Omental fat pad (tissue), 4 donors: ENCODE measurements around the gene VWF. TPM values are rescaled to one million over a fixed set of nuclear protein-coding genes. Genes with fewer than 3 reads are reported as not detected.

Source experiments
- ATAC-seq: fragments of 150-250 bp; one replicate; pipeline ENCODE4 v1.9.1; 2016; ENCODE audit warnings: mild to moderate bottlenecking, moderate library complexity; ENCODE audit not compliant: low FRiP score
- DNase-seq: peaks from one replicate; pipeline ENCODE4 v3.0.0-alpha.2; 2019; ENCODE audit warnings: low spot score
- CTCF ChIP-seq, 3 donors: fragments of 450-650 bp; IDR thresholded peaks; one replicate each; pipeline ENCODE4 v1.5.1; 2016 to 2017; ENCODE audit warnings: antibody characterized with exemption in 3 of 3, mild to moderate bottlenecking in 3 of 3, moderate library complexity in 2 of 3
- total RNA-seq, 4 donors: library from RNA; depleted of rRNA; stranded (reverse); fragments of >200 nt; gene quantifications; one replicate each; pipeline ENCODE4 v1.1.0, GENCODE V29; 2016

The VWF gene
- total RNA-seq, 4 donors from 2014 or later: 78.4 to 1,203 (median 422) TPM

GRCh38 chr12:6052206-6052939 lies 72.1 kb downstream of the VWF start:
- no peak for TF ChIP-seq CTCF (IDR thresholded peaks at IDR 0.05)
- DNase-seq (no peak), ATAC-seq (no peak)

GRCh38 chr12:6049992-6050391 lies 74.5 kb downstream of the VWF start:
- no peak for TF ChIP-seq CTCF (IDR thresholded peaks at IDR 0.05)
- no peak for ATAC-seq
- DNase-seq: no peak

- ATAC-seq: no peak
- TF ChIP-seq CTCF (IDR thresholded peaks at IDR 0.05): no peak
- no peak for DNase-seq
These were observed 74.9 kb downstream of the VWF start for GRCh38 chr12:6049587-6049986.

- ATAC-seq: peak; percentile 42
- no peak for TF ChIP-seq CTCF (IDR thresholded peaks at IDR 0.05)
- DNase-seq: no peak
These were observed 76.9 kb downstream of the VWF start for GRCh38 chr12:6047249-6048237.

- no peak for TF ChIP-seq CTCF (IDR thresholded peaks at IDR 0.05)
- no peak for DNase-seq
- no peak for ATAC-seq
These were observed 77.8 kb downstream of the VWF start for GRCh38 chr12:6046511-6047180.

- TF ChIP-seq CTCF (IDR thresholded peaks at IDR 0.05): no peak
- ATAC-seq (no peak), DNase-seq (no peak)
These were observed 79.0 kb downstream of the VWF start for GRCh38 chr12:6045438-6045837.
